Endothelial cell of umbilical vein (primary cell): ENCODE results near the gene TM9SF2. TPM values are rescaled to one million over a fixed set of nuclear protein-coding genes. Genes with fewer than 3 reads are reported as not detected.

Experiments used
- BruUV-seq: library from RNA; stranded (reverse); fragments of 400-500 nt; replicated peaks from 2 replicates; lab custom pipeline; 2021; lab: Mats Ljungman, UMichigan
- CTCF ChIA-PET: fragments of 300-600, 350-600 bp; sonication (Branson Sonifier 250); formaldehyde crosslinking; loops from one replicate; lab custom pipeline; 2021; ENCODE audit warnings: antibody characterized with exemption, inconsistent platforms; lab: Charles Lee
- POLR2A ChIA-PET: fragments of 300-600, 350-600 bp; sonication (Branson Sonifier 250); formaldehyde crosslinking; loops from one replicate; lab custom pipeline; 2021; ENCODE audit warnings: antibody characterized with exemption, inconsistent platforms; lab: Charles Lee
- DNase-seq: peaks from one replicate; pipeline ENCODE4 v3.0.0-alpha.2; 2011; ENCODE audit warnings: low read depth, low spot score
- FAIRE-seq: peaks from 2 replicates; lab custom pipeline; 2011; peaks lifted over from hg19 to GRCh38; lab: Jason Lieb, UNC
- H2AFZ ChIP-seq: 2 replicates; pipeline ENCODE4 v1.6.0; 2012; ENCODE audit warnings: low read depth, low read length, control low read depth, inconsistent platforms
- H3K27ac ChIP-seq: 2 replicates; pipeline ENCODE4 v1.5.1; 2011; ENCODE audit warnings: low read depth, mild to moderate bottlenecking, control low read depth, low read length, moderate library complexity; ENCODE audit not compliant: insufficient read depth
- H3K27me3 ChIP-seq, 2 experiments: 2 replicates each; pipeline versions ENCODE4 v1.6.0 to v1.6.1; 2011; ENCODE audit warnings: low read length in 2 of 2, mixed read lengths in 1 of 2; ENCODE audit not compliant: control insufficient read depth in 2 of 2, insufficient read depth in 2 of 2
- H3K36me3 ChIP-seq, 2 experiments: 2 replicates in 1 of 2; 3 replicates in 1 of 2; pipeline ENCODE4 v1.5.1; 2011; ENCODE audit warnings: low read length in 2 of 2, mild to moderate bottlenecking in 1 of 2, moderate library complexity in 1 of 2; ENCODE audit not compliant: control insufficient read depth in 2 of 2, insufficient read depth in 2 of 2; ENCODE audit errors: extremely low read depth in 1 of 2
- H3K4me1 ChIP-seq: 3 replicates; pipeline ENCODE4 v1.5.1; 2011; ENCODE audit warnings: mild to moderate bottlenecking, low read length; ENCODE audit not compliant: control insufficient read depth, insufficient read depth; ENCODE audit errors: extremely low read depth
- H3K4me2 ChIP-seq: 2 replicates; pipeline ENCODE4 v1.6.1; 2011; ENCODE audit warnings: low read length, control low read depth, mixed read lengths; ENCODE audit not compliant: insufficient read depth
- H3K4me3 ChIP-seq, 3 experiments: fragments of 200-600 bp in 1 of 3; sonication (generic), shearing (Covaris generic) in 1 of 3; replicated peaks in 1 of 3; 2 replicates each; pipeline ENCODE4 v1.5.1; 2011 to 2016; ENCODE audit warnings: control low read depth in 3 of 3, low read length in 3 of 3, mild to moderate bottlenecking in 2 of 3, inconsistent platforms in 1 of 3, low read depth in 1 of 3, moderate library complexity in 1 of 3; ENCODE audit not compliant: insufficient read depth in 1 of 3
- H3K79me2 ChIP-seq: 2 replicates; pipeline ENCODE4 v1.6.0; 2012; ENCODE audit warnings: low read length, inconsistent platforms; ENCODE audit not compliant: control insufficient read depth, insufficient read depth
- H3K9ac ChIP-seq: replicated peaks from 2 replicates; pipeline ENCODE3; 2011; ENCODE audit warnings: low read length, control low read depth; ENCODE audit not compliant: insufficient read depth; ENCODE audit errors: extremely low read depth
- H3K9me1 ChIP-seq: replicated peaks from 3 replicates; pipeline ENCODE4 v1.6.0; 2011; ENCODE audit warnings: mild to moderate bottlenecking, low read length; ENCODE audit not compliant: control insufficient read depth, insufficient read depth; ENCODE audit errors: extremely low read depth
- H3K9me3 ChIP-seq: replicated peaks from 2 replicates; pipeline ENCODE4 v1.5.1; 2012; ENCODE audit warnings: low read length, inconsistent platforms; ENCODE audit not compliant: control insufficient read depth, insufficient read depth
- H4K20me1 ChIP-seq: replicated peaks from 2 replicates; pipeline ENCODE3; 2011; ENCODE audit warnings: mild to moderate bottlenecking, low read length; ENCODE audit not compliant: control insufficient read depth, insufficient read depth; ENCODE audit errors: extremely low read depth
- CTCF ChIP-seq, 2 donors: IDR thresholded peaks; 1 replicate in 1 of 2; 2 replicates in 1 of 2; pipeline ENCODE4 v1.5.1; 2011; ENCODE audit warnings: low read length in 2 of 2, mild to moderate bottlenecking in 2 of 2, moderate library complexity in 2 of 2, control low read depth in 1 of 2, inconsistent platforms in 1 of 2, low read depth in 1 of 2; ENCODE audit not compliant: insufficient read depth in 1 of 2; ENCODE audit errors: extremely low read depth in 1 of 2
- EZH2 ChIP-seq: IDR thresholded peaks from 2 replicates; pipeline ENCODE4 v1.6.1; 2012; ENCODE audit warnings: borderline replicate concordance, low read depth, mild to moderate bottlenecking, moderate library complexity, low read length, inconsistent platforms; ENCODE audit not compliant: severe bottlenecking
- FOS ChIP-seq: IDR thresholded peaks from 2 replicates; pipeline ENCODE4 v1.6.1; 2011; ENCODE audit warnings: mild to moderate bottlenecking, low read length, moderate library complexity, borderline replicate concordance; ENCODE audit not compliant: insufficient read depth
- GATA2 ChIP-seq: IDR thresholded peaks from 2 replicates; pipeline ENCODE4 v1.7.0; 2011; ENCODE audit warnings: low read depth, mild to moderate bottlenecking, moderate library complexity, mixed read lengths, low read length; ENCODE audit not compliant: insufficient read length, insufficient read depth
- JUN ChIP-seq: IDR thresholded peaks from 2 replicates; pipeline ENCODE4 v1.6.1; 2011; ENCODE audit warnings: borderline replicate concordance, low read depth; ENCODE audit not compliant: insufficient read length, insufficient read depth
- MAX ChIP-seq: IDR thresholded peaks from 2 replicates; pipeline ENCODE4 v1.6.1; 2011; ENCODE audit not compliant: insufficient read depth, insufficient read length
- MYC ChIP-seq: IDR thresholded peaks from one replicate; pipeline ENCODE4 v1.6.1; 2011; ENCODE audit warnings: mild to moderate bottlenecking, low read depth, low read length
- POLR2A ChIP-seq: IDR thresholded peaks from 2 replicates; pipeline ENCODE4 v1.6.1; 2012; ENCODE audit warnings: low read depth, mild to moderate bottlenecking, control low read depth, low read length
- POLR2AphosphoS5 ChIP-seq: IDR thresholded peaks from 2 replicates; pipeline ENCODE4 v1.6.1; 2012; ENCODE audit warnings: low read depth, mild to moderate bottlenecking, control low read depth, low read length, moderate library complexity; ENCODE audit not compliant: insufficient read depth
- dilution Hi-C: fragments of 300-500 bp; cut with MboI; formaldehyde crosslinking; loops from one replicate; pipeline ENCODE4 v1.15.0; 2019; ENCODE audit warnings: low sequenced_read_pairs; ENCODE audit not compliant: extremely low pct_ligation_motif_present
- intact Hi-C: fragments of 100-400 bp; cut with micrococcal nuclease; formaldehyde crosslinking; loops from one replicate; pipeline ENCODE4 v1.10.0; 2022
- polyA plus RNA-seq, 4 experiments: library from polyadenylated mRNA; depleted of rRNA in 3 of 4; stranded (reverse) in 3 of 4; unstranded in 1 of 4; fragments of >200 nt; gene quantifications; 2 replicates each; pipeline versions ENCODE4 v1.2.1 to v1.2.3, GENCODE V29; 2011 to 2012; ENCODE audit warnings: missing spikeins in 1 of 4
- total RNA-seq: library from RNA; stranded (reverse); gene quantifications from 2 replicates; pipeline ENCODE4 v1.2.3, GENCODE V29; 2021

Gene TM9SF2
- total and polyA plus RNA-seq, 2 donors (not counting 3 experiments of a cell fraction or from before 2014, with no cell fraction given), result 76.0 to 90.0 TPM

- no peaks in the 10 kb centered on the region for H3K79me2 ChIP-seq
- H4K20me1 ChIP-seq, result no peaks in the 10 kb centered on the region
- no peaks in the 10 kb centered on the region for H3K36me3 ChIP-seq
- H2AFZ ChIP-seq, result no peak overlapping the region
- H3K9me3 ChIP-seq, result no peaks in the 10 kb centered on the region
- DNase-seq (no peak), FAIRE-seq (no peak)
- H3K4me2 ChIP-seq, result no peak overlapping the region
- no peaks in the 10 kb centered on the region for H3K4me1 ChIP-seq
- no peaks in the 10 kb centered on the region for H3K9me1 ChIP-seq
- H3K4me3 ChIP-seq, result no peak overlapping the region
- ChIA-PET POLR2A (no interaction called here), CTCF (no interaction called here)
- no peak for TF ChIP-seq POLR2A
- TF ChIP-seq FOS, result no peak
- no peak for TF ChIP-seq EZH2
- TF ChIP-seq JUN, result no peak
- TF ChIP-seq CTCF (IDR thresholded peaks at IDR 0.05; ENCODE audit: extremely low read depth in 1 of 2, insufficient read depth in 1 of 2, low read depth in 1 of 2, low read length in 2 of 2), result no peak
- TF ChIP-seq MYC, result no peak
- TF ChIP-seq MAX, result no peak
- no peak for TF ChIP-seq GATA2
- no peak for TF ChIP-seq POLR2AphosphoS5
- dilution Hi-C loops (no loop called here), intact Hi-C loops (no loop called here)
- BruUV-seq, result no TSS peak
- H3K27ac ChIP-seq, result no peak overlapping the region
- no peaks in the 10 kb centered on the region for H3K27me3 ChIP-seq
- no peak overlapping the region for H3K9ac ChIP-seq
These were observed 23.8 kb upstream of the TM9SF2 start for GRCh38 chr13:99477493-99477892.
